Erythroblast (primary cell): ENCODE data around the gene EXOSC2.

ENCODE experiments used
- DNase-seq, 2 experiments: peaks; one replicate each; lab custom pipeline; 2025; lab: John Stamatoyannopoulos, UW
- GATA1 ChIP-seq: IDR thresholded peaks from 2 replicates; pipeline ENCODE4 v1.6.1; 2011; ENCODE audit warnings: low read depth, mild to moderate bottlenecking, control low read depth, low read length, moderate library complexity
- POLR2A ChIP-seq: IDR thresholded peaks from 2 replicates; pipeline ENCODE4 v1.6.1; 2011; ENCODE audit warnings: mild to moderate bottlenecking, low read length

The EXOSC2 gene

GRCh38 chr9:130663258-130663976 lies 30.2 kb upstream of the EXOSC2 start:
- TF ChIP-seq GATA1 (no peak), POLR2A (no peak)
- no peak for DNase-seq

DNA sequence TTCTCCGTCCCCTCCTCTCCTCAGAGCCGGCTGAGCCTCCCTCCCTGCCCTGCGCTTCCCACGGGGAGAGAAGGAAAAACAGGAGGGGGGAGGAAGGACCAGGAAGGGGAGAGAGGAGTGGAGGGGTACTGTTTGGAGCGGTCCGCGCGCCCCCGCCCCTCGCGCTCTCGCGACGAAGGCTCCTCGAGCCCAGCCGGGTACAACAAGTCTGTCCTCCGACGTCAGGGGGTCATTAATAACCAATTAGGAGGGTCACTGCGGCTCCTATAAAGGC lies 29.7 kb upstream of the EXOSC2 start:
- no peak for TF ChIP-seq POLR2A
- no peak for TF ChIP-seq GATA1
- no peak for DNase-seq

- TF ChIP-seq POLR2A: no peak
- no peak for TF ChIP-seq GATA1
- no peak for DNase-seq
These were observed 29.1 kb upstream of the EXOSC2 start, which contains the start of gene PRDM12 for GRCh38 chr9:130664251-130665028. TSS of gene PRDM12 (plus strand) at chr9:130664594. CDS start at chr9:130664654, 60 bp downstream.

- TF ChIP-seq GATA1 (no peak), POLR2A (no peak)
- no peak for DNase-seq
These were observed 28.6 kb upstream of the EXOSC2 start for GRCh38 chr9:130665029-130665430.

DNA sequence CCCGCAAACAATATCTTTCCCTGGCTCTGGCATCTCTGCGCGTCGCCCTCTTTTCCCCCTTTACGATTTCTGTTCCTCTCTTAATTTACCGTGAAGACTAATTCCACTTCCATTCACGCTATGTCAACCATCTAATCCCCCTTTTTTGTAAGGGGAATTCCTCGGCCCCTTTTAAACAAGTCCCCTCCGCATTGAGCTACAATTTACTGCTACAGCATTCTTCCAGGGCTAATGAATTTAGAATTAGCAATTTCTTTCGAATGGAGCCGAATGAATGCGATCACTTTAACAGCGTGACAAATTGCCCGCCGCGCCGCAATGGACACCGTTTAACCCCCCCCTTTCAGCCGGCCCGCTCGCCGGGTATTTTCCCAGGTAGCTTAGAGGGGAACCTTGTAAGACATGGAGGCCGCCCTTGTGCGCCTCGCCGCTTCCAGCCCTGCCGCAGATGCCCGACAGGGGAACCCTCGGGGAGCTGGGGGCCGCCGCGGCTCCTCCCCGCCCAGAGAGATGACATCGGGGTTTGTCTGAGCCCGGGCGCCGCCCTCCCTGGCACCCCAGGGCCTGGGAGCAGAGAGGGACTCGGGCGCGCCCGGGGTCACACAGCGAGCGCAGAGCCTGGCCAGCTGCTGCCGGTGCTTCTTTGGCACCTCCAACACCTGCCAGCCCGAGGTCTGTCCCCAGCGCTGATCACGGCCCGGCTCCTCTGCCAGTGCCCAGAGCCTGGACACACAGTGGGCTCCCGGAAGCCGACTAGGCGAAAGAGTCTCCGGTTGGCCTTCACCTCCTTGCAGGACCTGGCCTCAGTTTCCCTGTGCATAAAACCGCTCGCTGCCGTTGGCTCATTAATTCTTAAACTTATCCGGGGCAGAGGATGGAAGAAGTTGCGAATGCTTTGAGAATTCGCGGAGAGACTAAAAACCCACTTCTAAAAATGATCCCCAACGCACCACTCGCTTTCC lies 27.9 kb upstream of the EXOSC2 start:
- peak; percentile 32 to 38 for DNase-seq
- TF ChIP-seq GATA1 (no peak), POLR2A (no peak)

- TF ChIP-seq POLR2A: no peak
- no peak for TF ChIP-seq GATA1
- no peak for DNase-seq
These were observed 27.0 kb upstream of the EXOSC2 start for GRCh38 chr9:130666393-130667119.

DNA sequence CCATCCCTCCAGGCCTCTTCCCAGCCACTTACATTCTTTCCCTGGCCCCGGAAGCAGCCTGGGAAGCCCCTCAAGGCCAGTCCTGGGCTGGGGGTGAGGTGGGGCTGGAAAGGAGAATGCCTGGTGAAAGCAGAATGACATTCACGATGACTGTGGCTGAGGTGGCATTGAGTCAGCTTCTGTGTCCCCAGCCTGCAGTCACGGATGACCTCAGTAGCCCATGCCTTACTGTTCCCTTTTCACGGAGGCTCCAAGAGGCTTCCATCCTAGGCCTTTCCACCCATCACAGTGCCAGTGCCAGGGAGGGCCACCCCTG lies 26.5 kb upstream of the EXOSC2 start:
- DNase-seq: no peak
- TF ChIP-seq GATA1 (no peak), POLR2A (no peak)

DNA sequence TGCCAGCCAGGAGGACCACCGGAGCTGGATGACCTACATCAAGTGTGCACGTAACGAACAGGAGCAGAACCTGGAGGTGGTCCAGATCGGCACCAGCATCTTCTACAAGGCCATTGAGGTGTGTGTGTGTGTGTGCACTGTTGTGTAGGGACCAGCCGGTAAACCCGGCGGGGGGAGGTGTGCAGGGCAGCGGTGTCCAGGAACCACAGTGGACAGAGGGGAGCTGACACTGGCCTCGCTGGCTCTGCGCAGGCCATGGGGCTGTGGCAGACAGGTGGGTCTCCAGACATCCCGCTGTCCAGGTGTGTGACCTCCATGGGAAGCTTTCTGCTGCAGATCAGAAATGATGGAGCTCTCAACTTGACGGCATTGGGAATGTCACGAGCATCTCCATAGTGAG lies 25.4 kb upstream of the EXOSC2 start:
- no peak for DNase-seq

GRCh38 chr9:130668659-130669058 lies 24.9 kb upstream of the EXOSC2 start:
- no peak for TF ChIP-seq POLR2A
- no peak for TF ChIP-seq GATA1
- DNase-seq: no peak

More for the DNA sequence above, 25.4 kb upstream of the EXOSC2 start:
- TF ChIP-seq GATA1 (no peak), POLR2A (no peak)

GRCh38 chr9:130669965-130670364 lies 23.6 kb upstream of the EXOSC2 start:
- no peak for TF ChIP-seq GATA1
- TF ChIP-seq POLR2A: no peak
- no peak for DNase-seq

DNA sequence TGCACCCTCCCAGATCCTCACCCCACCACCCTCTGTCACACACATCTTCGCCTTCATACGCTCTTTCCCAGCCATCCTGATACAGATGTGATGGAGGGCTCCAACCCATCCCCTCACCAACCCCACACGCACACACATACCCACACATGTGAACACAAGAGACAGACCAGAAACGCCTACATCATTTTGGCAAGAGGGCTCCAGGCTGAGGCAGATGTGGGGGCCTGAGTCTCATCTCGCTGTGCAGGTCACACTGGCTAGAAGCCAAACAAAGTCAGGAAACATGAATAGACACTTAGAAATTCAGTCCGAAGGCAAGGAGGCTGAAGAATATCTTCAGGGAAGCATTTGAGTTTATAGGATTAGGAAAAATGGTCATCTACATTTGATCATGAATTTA lies 22.9 kb upstream of the EXOSC2 start:
- TF ChIP-seq POLR2A: no peak
- TF ChIP-seq GATA1: no peak
- DNase-seq: no peak

DNA sequence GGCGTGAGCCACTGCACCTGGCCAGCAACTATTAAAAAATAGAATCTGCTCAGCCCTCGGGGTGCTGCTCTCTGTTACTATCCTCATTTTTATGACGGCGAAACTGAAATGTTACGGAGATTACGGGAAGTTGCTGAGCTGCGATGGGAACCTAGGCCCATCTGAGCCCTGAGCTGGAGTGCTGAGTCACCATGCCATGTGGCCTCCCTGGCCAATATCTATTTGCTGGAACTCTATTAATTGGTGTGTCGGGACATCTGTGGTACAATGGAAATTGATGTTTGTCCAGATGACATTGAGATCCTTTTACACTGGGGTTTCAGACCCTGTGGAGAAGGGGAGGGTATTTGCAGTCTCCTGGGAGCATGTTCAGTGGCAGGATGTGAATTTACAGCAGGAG lies 21.1 kb upstream of the EXOSC2 start:
- TF ChIP-seq POLR2A: no peak
- no peak for TF ChIP-seq GATA1
- no peak for DNase-seq

DNA sequence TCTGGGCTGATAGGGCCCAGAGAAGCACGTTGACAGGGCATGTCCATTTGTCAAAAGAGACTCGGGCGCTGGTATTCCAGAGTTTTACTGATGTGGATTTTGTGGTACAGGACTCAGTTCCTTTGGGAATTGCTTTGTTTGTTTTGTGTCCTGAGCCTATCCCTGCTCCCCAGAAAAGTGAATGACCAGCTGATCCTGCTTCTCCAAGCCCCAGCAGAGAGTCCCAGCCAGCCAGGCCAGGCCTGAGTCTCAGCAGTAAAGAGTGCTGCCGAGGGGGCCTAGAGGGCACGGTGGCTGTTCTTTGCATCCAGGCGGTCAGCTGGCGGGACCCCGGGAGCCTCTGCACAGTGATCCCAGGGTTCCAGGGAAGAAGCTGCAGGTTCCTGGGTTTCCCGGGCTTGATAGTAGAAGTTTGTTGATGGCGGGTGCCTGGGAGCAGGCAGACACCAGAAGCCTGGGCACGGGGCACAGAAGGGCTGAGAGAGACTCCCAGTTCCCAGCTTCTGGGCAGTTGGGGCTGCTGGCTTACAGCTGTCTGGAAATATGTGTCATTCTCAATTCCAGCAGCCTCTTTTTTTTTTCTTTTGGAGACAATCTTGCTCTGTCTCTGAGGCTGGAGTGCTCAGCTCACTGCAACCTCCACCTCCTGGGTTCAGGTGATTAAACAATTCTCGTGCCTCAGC lies 20.5 kb upstream of the EXOSC2 start:
- DNase-seq: no peak
- TF ChIP-seq GATA1 (no peak), POLR2A (no peak)
